HepG2 (cell line): ENCODE results near the gene CORT. TPM values are rescaled to one million over a fixed set of nuclear protein-coding genes. Genes with fewer than 3 reads are reported as not detected.
A peak's percentile ranks its signal among the peaks of the same experiment; 100 is the strongest.

ENCODE experiments used
- ATAC-seq: fragments of 200-7000 bp; cut with Tn5 transposase; 3 replicates; pipeline ENCODE4 v1.9.1; 2020; ENCODE audit warnings: mild to moderate bottlenecking, moderate library complexity
- BruUV-seq: library from RNA; stranded (reverse); fragments of 400-500 nt; replicated peaks from 2 replicates; lab custom pipeline; 2021; lab: Mats Ljungman, UMichigan
- CTCF ChIA-PET: fragments of 300-600 bp; formaldehyde crosslinking; extraction: SDS; loops from one replicate; lab custom pipeline; 2021; ENCODE audit warnings: low total read pairs, inconsistent platforms, low intra/inter-chr PET ratio; lab: Yijun Ruan, JAX
- POLR2A ChIA-PET: fragments of 350-600 bp; sonication (Branson Sonifier 250); formaldehyde crosslinking; loops from one replicate; lab custom pipeline; 2020; ENCODE audit warnings: antibody characterized with exemption, inconsistent platforms; lab: Yijun Ruan, JAX
- DNase-seq: peaks from one replicate; pipeline ENCODE4 v3.0.0-alpha.2; 2015; ENCODE audit warnings: low spot score
- FAIRE-seq: peaks from 3 replicates; lab custom pipeline; 2011; peaks lifted over from hg19 to GRCh38; lab: Jason Lieb, UNC
- H2AFZ ChIP-seq: one replicate; pipeline ENCODE4 v1.6.1; 2011; ENCODE audit warnings: low read length, inconsistent platforms
- H3K27ac ChIP-seq: fragments of 300-600 bp; 3 replicates; pipeline ENCODE4 v1.8.0; 2011; ENCODE audit warnings: mixed run types, mild to moderate bottlenecking, mixed read lengths, low read length, inconsistent platforms; ENCODE audit not compliant: insufficient read depth; ENCODE audit errors: extremely low read length
- H3K27me3 ChIP-seq, 2 experiments: fragments of 200-600 bp in 1 of 2; 2 replicates in 1 of 2; 3 replicates in 1 of 2; pipeline versions ENCODE4 v1.6.0 to v1.8.0; 2011; ENCODE audit warnings: low read length in 2 of 2, mild to moderate bottlenecking in 2 of 2, moderate library complexity in 2 of 2, inconsistent platforms in 1 of 2; ENCODE audit not compliant: insufficient read depth in 2 of 2, control insufficient read depth in 1 of 2
- H3K36me3 ChIP-seq, 2 experiments: fragments of 200-600 bp in 1 of 2; replicated peaks in 1 of 2; 2 replicates in 1 of 2; 3 replicates in 1 of 2; pipeline versions ENCODE4 v1.5.1 to v1.8.0; 2011; ENCODE audit warnings: low read length in 2 of 2, inconsistent platforms in 1 of 2; ENCODE audit not compliant: insufficient read depth in 2 of 2, control insufficient read depth in 1 of 2
- H3K4me1 ChIP-seq: 2 replicates; pipeline ENCODE4 v1.5.1; 2012; ENCODE audit warnings: low read length, inconsistent platforms; ENCODE audit not compliant: insufficient read depth
- H3K4me2 ChIP-seq: 2 replicates; pipeline ENCODE4 v1.6.0; 2011; ENCODE audit warnings: low read depth, low read length, inconsistent platforms
- H3K4me3 ChIP-seq, 3 experiments: fragments of 200-600 bp in 1 of 3; sonication (generic), shearing (Covaris generic) in 1 of 3; replicated peaks in 1 of 3; 2 replicates each; pipeline ENCODE4 v1.5.1; 2011 to 2016; ENCODE audit warnings: low read length in 3 of 3, inconsistent platforms in 2 of 3, low read depth in 2 of 3, mild to moderate bottlenecking in 2 of 3, control low read depth in 1 of 3, mixed read lengths in 1 of 3; ENCODE audit not compliant: insufficient read depth in 1 of 3
- H3K79me2 ChIP-seq: one replicate; pipeline ENCODE4 v1.6.1; 2011; ENCODE audit warnings: low read length, inconsistent platforms; ENCODE audit not compliant: insufficient read depth
- H3K9ac ChIP-seq: 2 replicates; pipeline ENCODE4 v1.6.0; 2011; ENCODE audit warnings: mild to moderate bottlenecking, low read depth, low read length, inconsistent platforms; ENCODE audit not compliant: insufficient read depth
- H3K9me3 ChIP-seq: 2 replicates; pipeline ENCODE4 v1.5.1; 2012; ENCODE audit warnings: mild to moderate bottlenecking, low read length
- H4K20me1 ChIP-seq: 2 replicates; pipeline ENCODE4 v1.6.0; 2011; ENCODE audit warnings: inconsistent platforms, mild to moderate bottlenecking, low read length, moderate library complexity; ENCODE audit not compliant: insufficient read depth
- RAD21 ChIP-seq: fragments of 450-650 bp; formaldehyde crosslinking; IDR thresholded peaks from 2 replicates; pipeline ENCODE4 v1.5.0; 2020; ENCODE audit warnings: mild to moderate bottlenecking
- ZNF121 ChIP-seq: sonication (generic); formaldehyde crosslinking; IDR thresholded peaks from 2 replicates; pipeline ENCODE4 v1.5.0; 2020; ENCODE audit warnings: mild to moderate bottlenecking, missing genetic modification reagents
- WGBS: methylation state at CpG from one replicate; pipeline ENCODE4 v1.1.6; 2017; ENCODE audit warnings: low lambda C conversion rate; 5-methylcytosine and 5-hydroxymethylcytosine counted together
- in situ Hi-C: cut with HindIII; loops from 2 replicates; pipeline ENCODE4 v1.10.0; 2017; ENCODE audit warnings: low pct_unique_long_range_greater_than_20kb; ENCODE audit not compliant: extremely low pct_ligation_motif_present
- intact Hi-C: fragments of 100-400 bp; cut with micrococcal nuclease; formaldehyde crosslinking; loops from one replicate; pipeline ENCODE4 v1.10.0; 2022; ENCODE audit not compliant: unreplicated experiment
- polyA plus RNA-seq, 8 experiments: library from polyadenylated mRNA; depleted of rRNA in 3 of 8; stranded (reverse) in 7 of 8; unstranded in 1 of 8; fragments of >200 nt; fragmentation: Illumina TruSeq in 4 of 8; extraction: Trizol in 4 of 8; gene quantifications; 2 replicates each; pipeline versions ENCODE4 v1.2.1 to v1.2.3, GENCODE V29; 2011 to 2016; ENCODE audit warnings: low read depth in 4 of 8, missing spikeins in 1 of 8, mixed read lengths in 1 of 8; ENCODE audit not compliant: insufficient read depth in 1 of 8
- total RNA-seq, 5 experiments: library from RNA; depleted of rRNA; stranded (reverse); fragments of >200 nt; fragmentation: Illumina TruSeq; extraction: Trizol; gene quantifications; 2 replicates each; pipeline ENCODE4 v1.2.3, GENCODE V29; 2016; ENCODE audit warnings: low read depth in 1 of 5
- TF ChIP-seq, protein P1 (sequence below): sonication (generic); formaldehyde crosslinking; IDR thresholded peaks from 2 replicates; pipeline ENCODE4 v1.4.0; 2020; ENCODE audit warnings: missing genetic modification reagents, borderline replicate concordance
- TF ChIP-seq, protein P2 (sequence below): sonication (generic); formaldehyde crosslinking; IDR thresholded peaks from 2 replicates; pipeline ENCODE4 v1.5.0; 2020; ENCODE audit warnings: mild to moderate bottlenecking, missing genetic modification reagents

CORT gene
- total and polyA plus RNA-seq, 2 of the 13 experiments (the other 11 are each of a cell fraction or from before 2014, with no cell fraction given): 0.11 to 0.62 TPM

DNA sequence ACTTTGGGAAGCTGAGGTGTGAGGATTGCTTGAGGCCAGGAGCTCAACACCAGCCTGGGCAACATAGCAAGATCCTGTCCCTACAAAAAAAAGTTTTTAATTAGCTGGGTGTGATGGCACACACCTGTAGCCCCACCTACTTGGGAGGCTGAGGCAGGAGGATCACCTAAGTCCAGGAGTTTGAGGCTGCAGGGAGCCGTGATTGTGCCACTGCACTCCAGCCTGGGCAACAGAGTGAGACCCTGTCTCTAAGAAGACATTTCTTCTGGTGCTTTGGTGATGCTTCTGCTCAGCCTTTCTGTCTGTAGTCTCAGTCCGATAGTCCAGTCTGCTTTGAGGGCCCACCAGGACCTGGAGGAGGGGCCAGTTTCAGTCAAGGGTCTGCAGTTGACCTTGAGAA lies 42.6 kb upstream of the CORT start:
- POLR2A ChIA-PET: interaction anchor here (1.6 kb wide), 1 partner anchor 8 kb away, joined by 6 read pairs; the partner anchor contains the start of gene PGD

More for the DNA sequence above, 42.6 kb upstream of the CORT start:
- no peak for DNase-seq
- H3K9me3 ChIP-seq: no peaks in the 10 kb centered on the region
- H4K20me1 ChIP-seq: no peaks in the 10 kb centered on the region
- intact Hi-C loops: no loop called here
- no peak for ATAC-seq
- in situ Hi-C loops: no loop called here
- peaks cover 31 to 83% of the 10 kb centered on the region in 2 experiments for H3K36me3 ChIP-seq
- FAIRE-seq: no peak
- H3K27me3 ChIP-seq: no peaks in the 10 kb centered on the region
- H3K27ac ChIP-seq: no peak overlapping the region
- no peak overlapping the region for H3K4me2 ChIP-seq
- TF ChIP-seq ZNF121 (CRISPR knock-in tag): peak; percentile 54
- TF ChIP-seq, protein P1, sequence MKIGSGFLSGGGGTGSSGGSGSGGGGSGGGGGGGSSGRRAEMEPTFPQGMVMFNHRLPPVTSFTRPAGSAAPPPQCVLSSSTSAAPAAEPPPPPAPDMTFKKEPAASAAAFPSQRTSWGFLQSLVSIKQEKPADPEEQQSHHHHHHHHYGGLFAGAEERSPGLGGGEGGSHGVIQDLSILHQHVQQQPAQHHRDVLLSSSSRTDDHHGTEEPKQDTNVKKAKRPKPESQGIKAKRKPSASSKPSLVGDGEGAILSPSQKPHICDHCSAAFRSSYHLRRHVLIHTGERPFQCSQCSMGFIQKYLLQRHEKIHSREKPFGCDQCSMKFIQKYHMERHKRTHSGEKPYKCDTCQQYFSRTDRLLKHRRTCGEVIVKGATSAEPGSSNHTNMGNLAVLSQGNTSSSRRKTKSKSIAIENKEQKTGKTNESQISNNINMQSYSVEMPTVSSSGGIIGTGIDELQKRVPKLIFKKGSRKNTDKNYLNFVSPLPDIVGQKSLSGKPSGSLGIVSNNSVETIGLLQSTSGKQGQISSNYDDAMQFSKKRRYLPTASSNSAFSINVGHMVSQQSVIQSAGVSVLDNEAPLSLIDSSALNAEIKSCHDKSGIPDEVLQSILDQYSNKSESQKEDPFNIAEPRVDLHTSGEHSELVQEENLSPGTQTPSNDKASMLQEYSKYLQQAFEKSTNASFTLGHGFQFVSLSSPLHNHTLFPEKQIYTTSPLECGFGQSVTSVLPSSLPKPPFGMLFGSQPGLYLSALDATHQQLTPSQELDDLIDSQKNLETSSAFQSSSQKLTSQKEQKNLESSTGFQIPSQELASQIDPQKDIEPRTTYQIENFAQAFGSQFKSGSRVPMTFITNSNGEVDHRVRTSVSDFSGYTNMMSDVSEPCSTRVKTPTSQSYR (CRISPR knock-in tag): no peak
- TF ChIP-seq, protein P2, sequence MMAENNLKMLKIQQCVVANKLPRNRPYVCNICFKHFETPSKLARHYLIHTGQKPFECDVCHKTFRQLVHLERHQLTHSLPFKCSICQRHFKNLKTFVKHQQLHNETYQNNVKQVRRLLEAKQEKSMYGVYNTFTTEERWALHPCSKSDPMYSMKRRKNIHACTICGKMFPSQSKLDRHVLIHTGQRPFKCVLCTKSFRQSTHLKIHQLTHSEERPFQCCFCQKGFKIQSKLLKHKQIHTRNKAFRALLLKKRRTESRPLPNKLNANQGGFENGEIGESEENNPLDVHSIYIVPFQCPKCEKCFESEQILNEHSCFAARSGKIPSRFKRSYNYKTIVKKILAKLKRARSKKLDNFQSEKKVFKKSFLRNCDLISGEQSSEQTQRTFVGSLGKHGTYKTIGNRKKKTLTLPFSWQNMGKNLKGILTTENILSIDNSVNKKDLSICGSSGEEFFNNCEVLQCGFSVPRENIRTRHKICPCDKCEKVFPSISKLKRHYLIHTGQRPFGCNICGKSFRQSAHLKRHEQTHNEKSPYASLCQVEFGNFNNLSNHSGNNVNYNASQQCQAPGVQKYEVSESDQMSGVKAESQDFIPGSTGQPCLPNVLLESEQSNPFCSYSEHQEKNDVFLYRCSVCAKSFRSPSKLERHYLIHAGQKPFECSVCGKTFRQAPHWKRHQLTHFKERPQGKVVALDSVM (CRISPR knock-in tag): peak; percentile 32; the same call in 1 of the 2 replicates
- TF ChIP-seq RAD21 (CRISPR knock-in tag): no peak
- no TSS peak for BruUV-seq
- no peaks in the 10 kb centered on the region; the same call in 1 of the 2 replicates for H3K4me1 ChIP-seq
- H2AFZ ChIP-seq: no peak overlapping the region
- CTCF ChIA-PET: no interaction called here
- H3K4me3 ChIP-seq: no peak overlapping the region
- no peak overlapping the region for H3K9ac ChIP-seq
- 100% methylated on average over 2 of the region's 2 CpGs for WGBS
- peaks cover 3% of the 10 kb centered on the region for H3K79me2 ChIP-seq
